ENCODE data around the gene SLC16A1. TPM values are rescaled to one million over a fixed set of nuclear protein-coding genes. Genes with fewer than 3 reads are reported as not detected.

Gene SLC16A1
- 10 to 100 TPM; 22.3 to 39.1 TPM for total RNA-seq

- Histone ChIP-seq H3K36me3 (no peaks in the 10 kb centered on the region), H3K4me3 (peak within 1 kb of the TSS; percentile 90), H3K27me3 (replicated peaks; ENCODE audit: insufficient read depth) (no peaks in the 10 kb centered on the region), H3K4me1 (ENCODE audit: control insufficient read depth in 1 of 2, low read depth in 2 of 2) (peaks cover 17 to 51% of the 10 kb centered on the region in 2 donors), H3K9me3 (no peaks in the 10 kb centered on the region), H3K27ac (peak within 1 kb of the TSS; percentile 87 to 93)
- DNase-seq (ENCODE audit: low spot score) (peak; percentile 82), ATAC-seq (ENCODE audit: insufficient number of reproducible peaks, low FRiP score, low read depth) (peak; percentile 78)
- TF ChIP-seq CTCF (IDR thresholded peaks at IDR 0.05), result peak; percentile 26
Measured at GRCh38 chr1:112955773-112956543, at the start of gene SLC16A1. Gene SLC16A1, minus strand, starts transcription at chr1:112956196. Its CDS starts 26,888 bp downstream, at chr1:112929308.

GRCh38 chr1:113003751-113004690 lies 48.0 kb upstream of the SLC16A1 start:
- ATAC-seq (ENCODE audit: insufficient number of reproducible peaks, low FRiP score, low read depth) (no peak), DNase-seq (ENCODE audit: low spot score) (no peak)
- peaks cover 0 to 4% of the 10 kb centered on the region in 2 donors for H3K4me1 ChIP-seq (ENCODE audit: control insufficient read depth in 1 of 2, low read depth in 2 of 2)
- H3K36me3 ChIP-seq, result no peaks in the 10 kb centered on the region
- no peak overlapping the region for H3K4me3 ChIP-seq
- H3K27ac ChIP-seq, result no peak overlapping the region
- no peaks in the 10 kb centered on the region for H3K9me3 ChIP-seq
- no peak for TF ChIP-seq CTCF (IDR thresholded peaks at IDR 0.05)
- H3K27me3 ChIP-seq (replicated peaks; ENCODE audit: insufficient read depth), result no peaks in the 10 kb centered on the region

- DNase-seq (ENCODE audit: low spot score) (no peak), ATAC-seq (ENCODE audit: insufficient number of reproducible peaks, low FRiP score, low read depth) (no peak)
- Histone ChIP-seq H3K4me3 (no peak overlapping the region), H3K9me3 (no peaks in the 10 kb centered on the region), H3K27me3 (replicated peaks; ENCODE audit: insufficient read depth) (no peaks in the 10 kb centered on the region), H3K4me1 (ENCODE audit: control insufficient read depth in 1 of 2, low read depth in 2 of 2) (peaks cover 9 to 20% of the 10 kb centered on the region in 2 donors), H3K36me3 (no peaks in the 10 kb centered on the region), H3K27ac (no peak overlapping the region)
- TF ChIP-seq CTCF (IDR thresholded peaks at IDR 0.05), result no peak
Measured at GRCh38 chr1:113002297-113002696, 46.3 kb upstream of the SLC16A1 start.

GRCh38 chr1:112998592-112999235 lies 42.7 kb upstream of the SLC16A1 start:
- H3K4me1 ChIP-seq (ENCODE audit: control insufficient read depth in 1 of 2, low read depth in 2 of 2), result peaks cover 24 to 56% of the 10 kb centered on the region in 2 donors
- no peak for TF ChIP-seq CTCF (IDR thresholded peaks at IDR 0.05)
- no peak overlapping the region for H3K4me3 ChIP-seq
- DNase-seq (ENCODE audit: low spot score) (peak; percentile 48), ATAC-seq (ENCODE audit: insufficient number of reproducible peaks, low FRiP score, low read depth) (peak; percentile 42)
- H3K27me3 ChIP-seq (replicated peaks; ENCODE audit: insufficient read depth), result no peaks in the 10 kb centered on the region
- H3K27ac ChIP-seq, result peak overlapping the region; percentile 66 to 73
- H3K36me3 ChIP-seq, result no peaks in the 10 kb centered on the region
- H3K9me3 ChIP-seq, result no peaks in the 10 kb centered on the region

All from thoracic aorta (tissue), 2 donors.